Heart right ventricle (tissue), 16 donors: ENCODE results near the gene CA10. TPM values are rescaled to one million over a fixed set of nuclear protein-coding genes. Genes with fewer than 3 reads are reported as not detected.

Experiments
- ATAC-seq, 8 donors: fragments of 200-7000 bp; cut with Tn5 transposase; one replicate each; pipeline ENCODE4 v1.9.1; 2020; ENCODE audit warnings: mild to moderate bottlenecking in 8 of 8, moderate library complexity in 8 of 8, moderate number of reproducible peaks in 1 of 8
- DNase-seq, 2 donors: peaks; one replicate each; pipeline ENCODE4 v3.0.0-alpha.2; 2020
- H3K27ac ChIP-seq, 10 donors: fragments of 200-600 bp; sonication (generic) in 2 of 10; one replicate each; pipeline versions ENCODE4 v1.5.0 to v1.8.0; 2020 to 2022; ENCODE audit warnings: mild to moderate bottlenecking in 3 of 10
- H3K27me3 ChIP-seq, 7 donors: fragments of 200-600 bp; one replicate each; pipeline ENCODE4 v1.8.0; 2021 to 2022; ENCODE audit warnings: mild to moderate bottlenecking in 2 of 7
- H3K36me3 ChIP-seq, 9 donors: fragments of 200-600 bp; sonication (generic) in 1 of 9; one replicate each; pipeline versions ENCODE4 v1.5.0 to v1.8.0; 2020 to 2022; ENCODE audit warnings: mild to moderate bottlenecking in 2 of 9
- H3K4me1 ChIP-seq, 9 donors: fragments of 200-600 bp; sonication (generic) in 1 of 9; one replicate each; pipeline versions ENCODE4 v1.5.0 to v1.8.0; 2020 to 2022; ENCODE audit warnings: mild to moderate bottlenecking in 4 of 9
- H3K4me3 ChIP-seq, 10 donors: fragments of 200-600 bp; sonication (generic) in 2 of 10; one replicate each; pipeline versions ENCODE4 v1.5.0 to v1.8.0; 2020 to 2022; ENCODE audit warnings: mild to moderate bottlenecking in 7 of 10, moderate library complexity in 2 of 10
- H3K9me3 ChIP-seq, 11 donors: fragments of 200-600 bp in 10 of 11; sonication (generic) in 2 of 11; one replicate each; pipeline versions ENCODE4 v1.5.0 to v1.8.0; 2013 to 2022; ENCODE audit warnings: mild to moderate bottlenecking in 2 of 11, control low read depth in 1 of 11, moderate library complexity in 1 of 11
- WGBS, 2 donors: extraction: QIAGEN DNeasy Blood & Tissue Kit; methylation state at CpG; one replicate each; pipeline ENCODE4 v1.1.7; 2013; ENCODE audit warnings: inconsistent platforms in 1 of 2; 5-methylcytosine and 5-hydroxymethylcytosine counted together
- intact Hi-C, 10 donors: fragments of 100-400 bp; cut with DNase I; formaldehyde crosslinking; loops; one replicate each; pipeline versions ENCODE4 v1.11.1 to v1.14.2; 2022
- polyA plus RNA-seq, 2 donors: library from polyadenylated mRNA; stranded (reverse); fragments of 200-250 nt; gene quantifications; one replicate each; pipeline ENCODE4 v1.2.3, GENCODE V29; 2013
- total RNA-seq, 10 donors: library from RNA; stranded (reverse); fragmentation: NEBNext Ultra II Directional in 3 of 10; extraction: Animal tissue kit (Norgen Biotek cat#: 25700) in 3 of 10; gene quantifications; one replicate each; pipeline versions ENCODE4 v1.2.1 to v1.2.4, GENCODE V29; 2021 to 2023
- TF ChIP-seq, protein P1 (sequence below), 9 donors: fragments of 200-600 bp; sonication (generic) in 2 of 9; IDR thresholded peaks; one replicate each; pipeline versions ENCODE4 v1.5.0 to v1.8.0; 2021 to 2022; ENCODE audit warnings: antibody characterized with exemption in 9 of 9, mild to moderate bottlenecking in 5 of 9, moderate library complexity in 1 of 9
- donor health status: Arrhythmogenic right ventricular cardiomyopathy.
- donor health status: ischemic (EF 13 %, LVEDD 7.1; RV severe dilation, severe dysfunction).
- donor health status: healthy with polysubstance abuse.
- donor health status: DM: no; HTN: yes; CAD: no.
- donor health status: DM: no; HTN: no; CAD: no.
- donor health status: ischemic (EF 25% LVEDD 6.9; RV normal size, moderate dysfunction).
- donor health status: ischemic (EF 25% LVEDD 5.7; RV mildly dilated, moderate dysfunction).
- donor health status: healthy.
- donor health status: DM: yes; HTN: yes; CAD: no.
- donor health status: Ischemic cardiomyopathy.
- donor health status: ischemic (EF 35%, LVEDD 5.7; RV mildly dilated, moderate dysfunction).
- donor health status: nonischemic (EF 11% LVEDD 7.7; RV severe dilation, severe dysfunction).
- donor health status: DM: yes; HTN: yes; CAD: no.
- donor health status: PGD.
- donor health status: ischemic (EF 29% LVEDD 5.4; RV normal size, mild dysfunction).
- donor health status: nonischemic (EF 23%, LVEDD 6.1; RV moderate dilation, normal function).

The CA10 gene
- total and polyA plus RNA-seq, 12 donors: not detected

DNA sequence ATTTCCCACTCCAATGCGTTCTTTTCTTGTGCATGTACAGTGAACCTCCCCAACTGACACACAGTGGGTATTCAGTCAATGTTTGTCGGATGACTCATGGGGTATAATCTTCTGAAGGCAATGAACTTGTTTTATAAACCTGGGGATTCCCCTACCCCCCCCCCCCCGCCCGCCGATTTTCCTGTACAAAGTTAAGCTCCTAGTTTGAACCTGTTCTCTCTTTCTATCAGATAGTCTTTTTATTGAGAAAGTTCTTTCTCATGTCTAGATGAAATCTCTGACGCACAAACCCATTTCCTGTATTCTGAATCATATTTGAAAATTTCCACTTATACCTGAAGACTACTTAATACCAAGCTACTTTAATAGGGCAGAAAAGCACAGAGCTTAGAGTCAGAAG lies 338.3 kb downstream of the CA10 start:
- Histone ChIP-seq H3K27me3 (no peaks in the 10 kb centered on the region), H3K9me3 (no peaks in the 10 kb centered on the region), H3K27ac (no peak overlapping the region), H3K4me1 (no peaks in the 10 kb centered on the region), H3K36me3 (no peaks in the 10 kb centered on the region), H3K4me3 (no peak overlapping the region)
- DNase-seq: no peak
- 79 to 91% methylated on average over 6 of the region's 6 CpGs for WGBS, 2 donors
- ATAC-seq: no peak
- TF ChIP-seq, protein P1, sequence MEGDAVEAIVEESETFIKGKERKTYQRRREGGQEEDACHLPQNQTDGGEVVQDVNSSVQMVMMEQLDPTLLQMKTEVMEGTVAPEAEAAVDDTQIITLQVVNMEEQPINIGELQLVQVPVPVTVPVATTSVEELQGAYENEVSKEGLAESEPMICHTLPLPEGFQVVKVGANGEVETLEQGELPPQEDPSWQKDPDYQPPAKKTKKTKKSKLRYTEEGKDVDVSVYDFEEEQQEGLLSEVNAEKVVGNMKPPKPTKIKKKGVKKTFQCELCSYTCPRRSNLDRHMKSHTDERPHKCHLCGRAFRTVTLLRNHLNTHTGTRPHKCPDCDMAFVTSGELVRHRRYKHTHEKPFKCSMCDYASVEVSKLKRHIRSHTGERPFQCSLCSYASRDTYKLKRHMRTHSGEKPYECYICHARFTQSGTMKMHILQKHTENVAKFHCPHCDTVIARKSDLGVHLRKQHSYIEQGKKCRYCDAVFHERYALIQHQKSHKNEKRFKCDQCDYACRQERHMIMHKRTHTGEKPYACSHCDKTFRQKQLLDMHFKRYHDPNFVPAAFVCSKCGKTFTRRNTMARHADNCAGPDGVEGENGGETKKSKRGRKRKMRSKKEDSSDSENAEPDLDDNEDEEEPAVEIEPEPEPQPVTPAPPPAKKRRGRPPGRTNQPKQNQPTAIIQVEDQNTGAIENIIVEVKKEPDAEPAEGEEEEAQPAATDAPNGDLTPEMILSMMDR (IDR thresholded peaks at IDR 0.05): no peak
- intact Hi-C loops: no loop called here

DNA sequence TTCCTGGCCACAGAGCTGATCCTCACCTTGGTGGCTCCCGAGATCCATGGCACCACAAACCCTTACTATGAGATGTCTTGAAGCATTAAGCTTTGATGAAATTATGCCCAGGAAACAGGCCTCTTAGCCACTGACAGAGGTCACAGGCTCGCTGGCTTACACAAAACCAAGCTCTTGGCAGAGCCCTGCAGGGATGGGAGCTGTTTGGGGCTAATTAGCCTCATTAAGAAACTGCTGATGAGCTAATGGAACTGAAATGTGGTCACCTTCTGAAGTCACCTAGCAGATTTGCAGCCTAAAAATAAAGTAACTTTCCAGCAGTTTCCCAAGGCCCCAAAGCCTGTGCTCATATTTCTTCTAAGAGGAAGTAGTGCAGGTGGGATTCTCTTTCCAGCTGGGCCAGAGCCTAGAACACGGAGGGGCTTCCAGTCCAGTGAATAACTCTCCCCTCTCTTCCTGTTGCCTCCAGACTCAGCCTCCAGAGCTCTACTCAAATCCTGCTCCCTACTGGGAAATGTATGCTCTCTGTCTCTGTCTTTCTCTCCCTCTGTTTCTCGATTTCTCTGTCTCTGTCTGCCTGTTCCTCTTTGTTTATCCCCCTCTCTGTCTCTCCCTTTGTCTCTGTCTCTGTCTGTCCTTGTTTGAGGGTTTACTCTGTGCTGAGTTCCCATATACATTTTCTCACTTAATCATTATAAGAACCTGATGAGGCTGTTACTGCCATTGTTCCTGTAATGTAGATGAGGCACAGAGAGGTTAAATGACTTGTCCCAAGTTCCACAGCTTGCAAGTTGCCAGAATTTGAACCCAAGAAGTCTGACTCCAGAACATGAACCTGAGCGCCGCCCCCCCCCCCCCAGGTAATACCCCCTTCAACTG lies 338.9 kb downstream of the CA10 start:
- DNase-seq: no peak
- ATAC-seq: no peak
- H3K4me1 ChIP-seq: no peaks in the 10 kb centered on the region
- H3K27ac ChIP-seq: no peak overlapping the region
- TF ChIP-seq, protein P1 (IDR thresholded peaks at IDR 0.05): no peak
- H3K9me3 ChIP-seq: no peaks in the 10 kb centered on the region
- intact Hi-C loops: no loop called here
- H3K36me3 ChIP-seq: no peaks in the 10 kb centered on the region
- H3K27me3 ChIP-seq: no peaks in the 10 kb centered on the region
- no peak overlapping the region for H3K4me3 ChIP-seq
- WGBS, 2 donors: 61 to 67% methylated on average over 6 of the region's 6 CpGs

DNA sequence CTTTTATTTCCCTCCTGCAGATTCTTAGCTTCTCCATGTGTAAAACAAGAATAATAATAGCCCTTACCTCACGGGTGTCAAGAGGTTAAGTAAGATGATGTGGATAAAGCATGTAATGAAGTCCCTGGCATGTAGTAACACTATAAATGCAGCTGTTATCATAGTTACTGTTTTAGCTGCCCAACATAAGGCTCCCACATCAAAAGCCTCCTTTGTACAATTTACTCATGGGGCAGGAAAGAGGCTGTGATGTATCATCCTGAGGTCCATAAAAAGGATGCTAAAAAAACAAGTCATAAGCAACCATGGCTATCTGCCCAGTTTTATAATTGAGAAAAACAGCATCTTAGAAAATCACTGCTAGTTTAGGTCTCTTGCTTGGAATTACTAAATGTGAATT lies 339.7 kb downstream of the CA10 start:
- TF ChIP-seq, protein P1 (IDR thresholded peaks at IDR 0.05): no peak
- 41 to 55% methylated on average over 1 of the region's 1 CpG for WGBS, 2 donors
- no peak overlapping the region for H3K4me3 ChIP-seq
- H3K27ac ChIP-seq: no peak overlapping the region
- intact Hi-C loops: no loop called here
- no peaks in the 10 kb centered on the region for H3K27me3 ChIP-seq
- no peaks in the 10 kb centered on the region for H3K36me3 ChIP-seq
- ATAC-seq (no peak), DNase-seq (no peak)
- H3K9me3 ChIP-seq: no peaks in the 10 kb centered on the region
- no peaks in the 10 kb centered on the region for H3K4me1 ChIP-seq

DNA sequence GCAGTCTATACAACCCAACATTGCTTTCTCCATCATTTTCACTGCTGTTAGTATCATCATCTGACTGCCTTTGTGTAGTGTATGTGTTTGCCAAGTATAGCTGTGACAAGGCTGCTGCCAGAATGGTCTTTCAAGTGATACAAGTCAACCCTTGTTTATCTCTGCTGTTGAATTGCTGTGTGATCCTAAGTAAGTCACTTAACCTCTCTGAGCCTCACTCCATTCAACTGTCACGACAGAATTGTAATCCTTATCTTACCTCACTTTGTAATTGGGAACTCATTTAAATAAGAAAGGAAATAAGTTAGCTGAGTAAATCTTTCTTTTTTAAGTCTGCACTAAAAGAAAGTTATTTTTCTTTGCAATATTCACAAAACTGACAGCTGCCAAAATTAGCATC lies 340.6 kb downstream of the CA10 start:
- no peaks in the 10 kb centered on the region for H3K9me3 ChIP-seq
- TF ChIP-seq, protein P1 (IDR thresholded peaks at IDR 0.05): no peak
- WGBS, 2 donors: 65 to 75% methylated on average over 1 of the region's 1 CpG
- ATAC-seq: no peak
- DNase-seq: no peak
- H3K4me1 ChIP-seq: no peaks in the 10 kb centered on the region
- no peak overlapping the region for H3K4me3 ChIP-seq
- no peaks in the 10 kb centered on the region for H3K27me3 ChIP-seq
- intact Hi-C loops: no loop called here
- no peak overlapping the region for H3K27ac ChIP-seq
- H3K36me3 ChIP-seq: no peaks in the 10 kb centered on the region
